PC-3 (cell line): ENCODE measurements around the gene AGXT.

Experiments
- CTCF ChIP-seq: fragments of 300-600 bp; sonication (generic); conservative IDR thresholded peaks from 2 replicates; pipeline ENCODE4 v1.5.1; 2017; ENCODE audit warnings: antibody characterized with exemption, low read depth, mild to moderate bottlenecking, low read length
- EZH2 ChIP-seq: fragments of 300-600 bp; sonication (generic); IDR thresholded peaks from one replicate; pipeline ENCODE4 v1.6.1; 2017; ENCODE audit warnings: antibody characterized with exemption, mild to moderate bottlenecking, low read length; ENCODE audit not compliant: unreplicated experiment
- EZH2phosphoT487 ChIP-seq: fragments of 300-600 bp; sonication (generic); IDR thresholded peaks from 2 replicates; pipeline ENCODE4 v1.6.1; 2018; ENCODE audit warnings: mild to moderate bottlenecking, antibody characterized with exemption, low read length, borderline replicate concordance

GRCh38 chr2:240858321-240858720 lies 10.3 kb upstream of the AGXT start:
- TF ChIP-seq CTCF (no peak), EZH2 (no peak), EZH2phosphoT487 (no peak)
